CD4-positive, alpha-beta T cell (primary cell): ENCODE measurements around the gene SIRT5. TPM values are rescaled to one million over a fixed set of nuclear protein-coding genes. Genes with fewer than 3 reads are reported as not detected.

Experiments used
- ATAC-seq: fragments of 200-7000 bp; cut with Tn5 transposase; one replicate; pipeline ENCODE4 v1.10.0; 2022; ENCODE audit warnings: mild to moderate bottlenecking; ENCODE audit not compliant: poor library complexity
- CTCF ChIA-PET: fragments of 350-600 bp; sonication (Branson Sonifier 250); formaldehyde crosslinking; loops from one replicate; lab custom pipeline; 2021; ENCODE audit warnings: antibody characterized with exemption, inconsistent platforms; lab: Charles Lee
- POLR2A ChIA-PET: fragments of 350-600 bp; sonication (Branson Sonifier 250); formaldehyde crosslinking; loops from one replicate; lab custom pipeline; 2021; ENCODE audit warnings: antibody characterized with exemption, inconsistent platforms; lab: Charles Lee
- DNase-seq, 14 experiments: peaks; one replicate each; pipeline ENCODE4 v3.0.0-alpha.2; 2013 to 2020; ENCODE audit warnings: mixed read lengths in 2 of 14
- H3K27ac ChIP-seq, 2 donors: one replicate each; pipeline versions ENCODE4 v1.5.1 to v1.7.0; 2013; ENCODE audit warnings: low read length in 2 of 2, low read depth in 1 of 2, mild to moderate bottlenecking in 1 of 2
- H3K27me3 ChIP-seq, 2 experiments: 1 replicate in 1 of 2; 2 replicates in 1 of 2; pipeline versions ENCODE4 v1.6.1 to v1.7.0; 2013; ENCODE audit warnings: low read length in 2 of 2, control low read depth in 1 of 2, mild to moderate bottlenecking in 1 of 2, moderate library complexity in 1 of 2; ENCODE audit not compliant: insufficient read depth in 2 of 2, control insufficient read depth in 1 of 2
- H3K36me3 ChIP-seq: one replicate; pipeline ENCODE4 v1.6.1; 2013; ENCODE audit warnings: low read length, control low read depth; ENCODE audit not compliant: insufficient read depth
- H3K4me1 ChIP-seq: one replicate; pipeline ENCODE4 v1.6.1; 2013; ENCODE audit warnings: low read length, control low read depth; ENCODE audit not compliant: insufficient read depth
- H3K4me3 ChIP-seq: one replicate; pipeline ENCODE4 v1.5.1; 2013; ENCODE audit warnings: mild to moderate bottlenecking, low read length, moderate library complexity
- H3K9me3 ChIP-seq, 2 experiments: 1 replicate in 1 of 2; 2 replicates in 1 of 2; pipeline versions ENCODE4 v1.6.1 to v1.7.0; 2013; ENCODE audit warnings: low read length in 2 of 2, mild to moderate bottlenecking in 2 of 2, control low read depth in 1 of 2, moderate library complexity in 1 of 2; ENCODE audit not compliant: control insufficient read depth in 1 of 2, insufficient read depth in 1 of 2
- H3K27ac Mint-ChIP-seq: one replicate; pipeline ENCODE4 v1.8.0; 2020; ENCODE audit warnings: mixed read lengths
- H3K27me3 Mint-ChIP-seq: one replicate; pipeline ENCODE4 v1.8.0; 2021; ENCODE audit warnings: mixed read lengths
- H3K36me3 Mint-ChIP-seq: one replicate; pipeline ENCODE4 v1.8.0; 2021; ENCODE audit warnings: low read depth, mixed read lengths
- H3K4me1 Mint-ChIP-seq: one replicate; pipeline ENCODE4 v1.8.0; 2021; ENCODE audit warnings: low read depth, mixed read lengths
- H3K4me3 Mint-ChIP-seq: one replicate; pipeline ENCODE4 v1.8.0; 2020; ENCODE audit warnings: mild to moderate bottlenecking, mixed read lengths
- H3K9me3 Mint-ChIP-seq: one replicate; pipeline ENCODE4 v1.8.0; 2020; ENCODE audit warnings: mixed read lengths
- CTCF ChIP-seq: fragments of 200-600 bp; IDR thresholded peaks from one replicate; pipeline ENCODE4 v1.8.0; 2022; ENCODE audit warnings: antibody characterized with exemption, mild to moderate bottlenecking
- intact Hi-C, 2 experiments: fragments of 100-400 bp; cut with DNase I in 1 of 2; cut with micrococcal nuclease in 1 of 2; formaldehyde crosslinking; loops; one replicate each; pipeline versions ENCODE4 v1.15.1 to v1.9.0; 2023 to 2025; cut with DNase I, micrococcal nuclease
- total RNA-seq, 174 experiments: library from RNA in 2 of 174; stranded (reverse) in 2 of 174; gene quantifications; one replicate each; pipeline ENCODE4 v1.2.3 and lab custom pipeline; 2021 to 2026

The SIRT5 gene
- total RNA-seq, 2 experiments from 2014 or later = 14.3 to 16.3 TPM

GRCh38 chr6:13548500-13549210 lies 25.7 kb upstream of the SIRT5 start:
- ATAC-seq (no peak), DNase-seq (no peak)
- no peaks in the 10 kb centered on the region for H3K4me1 Mint-ChIP-seq
- H3K36me3 ChIP-seq = no peaks in the 10 kb centered on the region
- H3K4me1 ChIP-seq = no peaks in the 10 kb centered on the region
- no peak overlapping the region for H3K4me3 ChIP-seq
- no peak overlapping the region for H3K4me3 Mint-ChIP-seq
- H3K36me3 Mint-ChIP-seq = no peaks in the 10 kb centered on the region
- no peaks in the 10 kb centered on the region for H3K27me3 ChIP-seq
- no peak overlapping the region for H3K27ac Mint-ChIP-seq
- CTCF ChIA-PET = no interaction called here
- intact Hi-C loops = no loop called here
- no peak overlapping the region for H3K27ac ChIP-seq
- no peaks in the 10 kb centered on the region for H3K27me3 Mint-ChIP-seq
- no peak for TF ChIP-seq CTCF
- H3K9me3 ChIP-seq = no peaks in the 10 kb centered on the region
- H3K9me3 Mint-ChIP-seq = no peaks in the 10 kb centered on the region
- POLR2A ChIA-PET = no interaction called here

GRCh38 chr6:13550656-13551055 lies 23.7 kb upstream of the SIRT5 start:
- ATAC-seq = no peak
- no peak overlapping the region for H3K27ac Mint-ChIP-seq
- no peak for DNase-seq
- Histone ChIP-seq H3K27ac (no peak overlapping the region), H3K27me3 (no peaks in the 10 kb centered on the region), H3K4me1 (no peaks in the 10 kb centered on the region), H3K36me3 (no peaks in the 10 kb centered on the region), H3K4me3 (no peak overlapping the region), H3K9me3 (no peaks in the 10 kb centered on the region)
- TF ChIP-seq CTCF = no peak
- H3K4me1 Mint-ChIP-seq = no peaks in the 10 kb centered on the region
- no peak overlapping the region for H3K4me3 Mint-ChIP-seq
- ChIA-PET POLR2A (interaction anchor here (0.9 kb wide), 1 partner anchor 25 kb away, joined by 3 read pairs; no protein-coding TSS in a partner anchor), CTCF (no interaction called here)
- intact Hi-C loops = no loop called here
- no peaks in the 10 kb centered on the region for H3K36me3 Mint-ChIP-seq
- no peaks in the 10 kb centered on the region for H3K9me3 Mint-ChIP-seq
- H3K27me3 Mint-ChIP-seq = no peaks in the 10 kb centered on the region

GRCh38 chr6:13553646-13554045 lies 20.8 kb upstream of the SIRT5 start:
- H3K36me3 ChIP-seq = no peaks in the 10 kb centered on the region
- Mint-ChIP-seq H3K4me3 (no peak overlapping the region), H3K27me3 (no peaks in the 10 kb centered on the region), H3K4me1 (no peaks in the 10 kb centered on the region), H3K36me3 (no peaks in the 10 kb centered on the region), H3K27ac (no peak overlapping the region), H3K9me3 (no peaks in the 10 kb centered on the region)
- TF ChIP-seq CTCF = no peak
- H3K27me3 ChIP-seq = no peaks in the 10 kb centered on the region
- CTCF ChIA-PET = no interaction called here
- no peak overlapping the region for H3K27ac ChIP-seq
- DNase-seq = no peak
- intact Hi-C loops = no loop called here
- ATAC-seq = no peak
- POLR2A ChIA-PET = no interaction called here
- H3K9me3 ChIP-seq = no peaks in the 10 kb centered on the region
- H3K4me1 ChIP-seq = no peaks in the 10 kb centered on the region
- no peak overlapping the region for H3K4me3 ChIP-seq
